Upper lobe of left lung (tissue), 6 donors: ENCODE data around the gene SNTA1. TPM values are rescaled to one million over a fixed set of nuclear protein-coding genes. Genes with fewer than 3 reads are reported as not detected.
A peak's percentile ranks its signal among the peaks of the same experiment; 100 is the strongest.

Experiments
- ATAC-seq, 2 donors: fragments of 200-7000 bp; cut with Tn5 transposase; one replicate each; pipeline ENCODE4 v1.9.1; 2022; ENCODE audit warnings: mild to moderate bottlenecking in 2 of 2, moderate library complexity in 2 of 2; ENCODE audit not compliant: low FRiP score in 2 of 2
- DNase-seq, 2 donors: peaks; one replicate each; pipeline ENCODE4 v3.0.0-alpha.2; 2019 to 2020
- H3K27ac ChIP-seq, 4 donors: fragments of 200-600 bp; sonication (generic); one replicate each; pipeline ENCODE4 v1.5.1; 2016 to 2019
- H3K27me3 ChIP-seq, 4 donors: fragments of 200-600 bp; sonication (generic); one replicate each; pipeline ENCODE4 v1.5.1; 2017 to 2019
- H3K36me3 ChIP-seq, 4 donors: fragments of 200-600 bp; sonication (generic); one replicate each; pipeline ENCODE4 v1.5.1; 2016 to 2019
- H3K4me1 ChIP-seq, 4 donors: fragments of 200-600 bp; sonication (generic); one replicate each; pipeline ENCODE4 v1.5.1; 2018 to 2019
- H3K4me3 ChIP-seq, 4 donors: fragments of 200-600 bp; sonication (generic); one replicate each; pipeline ENCODE4 v1.5.1; 2017 to 2019; ENCODE audit warnings: mild to moderate bottlenecking in 2 of 4, moderate library complexity in 1 of 4
- H3K9me3 ChIP-seq, 4 donors: fragments of 200-600 bp; sonication (generic); one replicate each; pipeline ENCODE4 v1.5.1; 2018 to 2019
- EP300 ChIP-seq, 4 donors: sonication (generic); formaldehyde crosslinking; IDR thresholded peaks; one replicate each; pipeline ENCODE4 v1.5.1; 2017; ENCODE audit warnings: antibody characterized with exemption in 4 of 4, control low read depth in 2 of 4
- POLR2A ChIP-seq, 4 donors: fragments of 450-650 bp; IDR thresholded peaks; one replicate each; pipeline ENCODE4 v1.5.1; 2016 to 2017; ENCODE audit warnings: antibody characterized with exemption in 4 of 4, mild to moderate bottlenecking in 2 of 4
- POLR2AphosphoS5 ChIP-seq, 2 donors: sonication (generic); formaldehyde crosslinking; IDR thresholded peaks; one replicate each; pipeline ENCODE4 v1.5.1; 2017; ENCODE audit warnings: antibody characterized with exemption in 2 of 2
- WGBS, 2 donors: methylation state at CpG; one replicate each; pipeline ENCODE4 v1.1.5; 2017 to 2018; 5-methylcytosine and 5-hydroxymethylcytosine counted together
- total RNA-seq, 6 donors: library from RNA; depleted of rRNA in 4 of 6; stranded (reverse); fragments of >200 nt in 4 of 6; gene quantifications; one replicate each; pipeline versions ENCODE4 v1.1.0 to v1.2.1, GENCODE V29; 2016 to 2021
- TF ChIP-seq, protein P1 (sequence below), 6 experiments: fragments of 450-650 bp in 4 of 6; fragments of 200-600 bp in 2 of 6; sonication (generic) in 2 of 6; IDR thresholded peaks; one replicate each; pipeline ENCODE4 v1.5.1; 2016 to 2019; ENCODE audit warnings: antibody characterized with exemption in 6 of 6
- donor health status: DM: no; HTN: no; CAD: no; lungs with moderate emphysema.
- donor health status: DM: no; HTN: yes; CAD: no; lungs with severe emphysema.

SNTA1 gene
- total RNA-seq, 6 donors from 2014 or later, result 8.2 to 23.4 (median 11.3) TPM

DNA sequence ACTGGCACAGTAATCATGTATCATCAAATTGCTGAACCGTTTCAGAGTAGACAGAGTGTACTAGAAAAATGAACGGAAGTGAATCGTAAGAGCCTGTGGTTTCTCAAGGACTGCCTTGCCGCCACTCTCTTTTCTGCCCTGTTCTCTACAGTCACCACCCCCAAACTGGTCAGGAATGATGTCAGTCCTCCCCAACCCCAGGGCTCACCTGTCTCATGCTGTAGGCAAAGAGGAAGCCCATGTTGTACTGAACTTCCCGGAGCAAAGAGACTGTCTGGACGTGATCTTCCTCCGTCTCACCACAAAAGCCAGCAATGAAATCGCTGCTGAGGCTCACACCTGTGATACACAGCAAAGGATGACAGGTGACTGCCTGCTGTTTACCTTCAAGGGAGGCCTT is 73.3 kb downstream of the SNTA1 start:
- DNase-seq (peak in 1 of 2 donors; percentile 21), ATAC-seq (no peak)
- Histone ChIP-seq H3K9me3 (no peaks in the 10 kb centered on the region), H3K4me1 (no peaks in the 10 kb centered on the region), H3K36me3 (peaks cover 4 to 86% (median 45%) of the 10 kb centered on the region in 4 donors), H3K4me3 (no peak overlapping the region), H3K27ac (peak overlapping the region in 3 of 4 donors; percentile 31 to 62 (median 48)), H3K27me3 (no peaks in the 10 kb centered on the region)
- TF ChIP-seq POLR2A (IDR thresholded peaks at IDR 0.05), result peak in 1 of 4 donors; percentile 20
- TF ChIP-seq, protein P1, sequence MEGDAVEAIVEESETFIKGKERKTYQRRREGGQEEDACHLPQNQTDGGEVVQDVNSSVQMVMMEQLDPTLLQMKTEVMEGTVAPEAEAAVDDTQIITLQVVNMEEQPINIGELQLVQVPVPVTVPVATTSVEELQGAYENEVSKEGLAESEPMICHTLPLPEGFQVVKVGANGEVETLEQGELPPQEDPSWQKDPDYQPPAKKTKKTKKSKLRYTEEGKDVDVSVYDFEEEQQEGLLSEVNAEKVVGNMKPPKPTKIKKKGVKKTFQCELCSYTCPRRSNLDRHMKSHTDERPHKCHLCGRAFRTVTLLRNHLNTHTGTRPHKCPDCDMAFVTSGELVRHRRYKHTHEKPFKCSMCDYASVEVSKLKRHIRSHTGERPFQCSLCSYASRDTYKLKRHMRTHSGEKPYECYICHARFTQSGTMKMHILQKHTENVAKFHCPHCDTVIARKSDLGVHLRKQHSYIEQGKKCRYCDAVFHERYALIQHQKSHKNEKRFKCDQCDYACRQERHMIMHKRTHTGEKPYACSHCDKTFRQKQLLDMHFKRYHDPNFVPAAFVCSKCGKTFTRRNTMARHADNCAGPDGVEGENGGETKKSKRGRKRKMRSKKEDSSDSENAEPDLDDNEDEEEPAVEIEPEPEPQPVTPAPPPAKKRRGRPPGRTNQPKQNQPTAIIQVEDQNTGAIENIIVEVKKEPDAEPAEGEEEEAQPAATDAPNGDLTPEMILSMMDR (IDR thresholded peaks at IDR 0.05), result no peak
- 87 to 92% methylated on average over 8 of the region's 8 CpGs for WGBS, 2 donors

DNA sequence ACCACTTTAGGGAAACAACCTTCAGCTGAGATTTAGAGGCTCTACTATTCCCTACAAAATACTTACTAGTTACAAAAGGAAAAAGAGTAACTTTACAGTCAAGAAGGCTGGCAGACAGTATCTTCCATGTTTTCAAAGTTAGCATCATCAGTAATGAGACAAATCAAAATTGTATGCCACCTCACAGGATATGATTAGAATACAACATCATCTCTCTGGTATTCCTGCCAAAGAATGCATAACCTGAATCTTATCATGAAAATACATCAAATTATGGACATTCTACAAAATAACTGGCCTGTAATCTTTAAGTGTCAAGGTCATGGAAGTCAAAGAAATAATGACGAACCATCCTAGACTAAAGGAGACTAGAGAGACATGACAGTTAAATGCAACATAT is 80.7 kb downstream of the SNTA1 start:
- TF ChIP-seq EP300 (IDR thresholded peaks at IDR 0.05) (no peak), POLR2A (IDR thresholded peaks at IDR 0.05) (no peak), POLR2AphosphoS5 (IDR thresholded peaks at IDR 0.05) (no peak)
- TF ChIP-seq, protein P1 (IDR thresholded peaks at IDR 0.05), result no peak
- no peak for ATAC-seq
- 72 to 83% methylated on average over 1 of the region's 1 CpG for WGBS, 2 donors
- DNase-seq, result no peak
- Histone ChIP-seq H3K4me1 (no peaks in the 10 kb centered on the region), H3K4me3 (no peak overlapping the region), H3K9me3 (no peaks in the 10 kb centered on the region), H3K27me3 (no peaks in the 10 kb centered on the region), H3K36me3 (peaks cover 19 to 98% (median 52%) of the 10 kb centered on the region in 4 donors), H3K27ac (no peak overlapping the region)

DNA sequence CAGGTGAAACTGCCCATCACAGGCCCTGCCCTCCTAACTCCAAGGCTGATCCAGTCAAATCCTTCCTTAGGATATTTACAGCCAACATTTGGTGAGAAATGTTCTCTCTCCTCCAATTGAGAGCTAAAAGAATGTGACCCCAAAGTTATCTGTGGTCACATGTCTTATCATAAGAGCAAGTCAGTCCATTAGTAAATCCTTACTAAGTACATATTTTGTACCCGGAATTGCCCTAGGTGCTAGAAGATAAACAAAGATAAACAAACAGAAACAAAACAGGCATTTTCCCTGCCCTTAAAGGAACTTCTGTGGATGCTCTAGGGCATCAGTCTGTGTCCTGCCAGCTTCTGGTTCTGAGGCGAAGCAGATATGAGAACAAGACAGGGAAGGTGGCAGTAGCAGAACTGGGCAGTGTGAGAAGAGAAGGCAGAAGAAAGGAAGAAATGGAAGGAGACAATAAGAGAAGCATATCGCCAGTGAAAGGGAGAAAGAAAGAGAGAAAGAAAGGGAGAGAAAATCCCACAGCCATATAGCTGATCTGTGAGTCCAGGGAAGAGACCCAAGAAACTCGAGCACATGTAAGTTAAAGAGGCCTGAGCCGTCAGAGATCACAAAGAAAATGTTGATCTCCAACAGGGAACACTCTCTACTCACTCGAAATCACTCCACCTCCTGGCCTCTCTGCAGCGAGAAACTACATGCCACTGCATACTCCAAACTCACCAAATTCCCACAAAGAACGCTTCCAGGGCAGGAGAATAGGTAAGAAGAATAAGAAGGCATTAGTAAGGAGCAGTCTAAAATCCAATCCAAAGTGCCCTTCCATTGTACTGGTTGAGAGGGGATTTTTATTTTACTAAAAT is 83.9 kb downstream of the SNTA1 start:
- Histone ChIP-seq H3K27me3 (no peaks in the 10 kb centered on the region), H3K27ac (peak overlapping the region in 1 of 4 donors; percentile 12), H3K9me3 (no peaks in the 10 kb centered on the region), H3K4me1 (no peaks in the 10 kb centered on the region), H3K4me3 (no peak overlapping the region), H3K36me3 (peaks cover 9 to 84% (median 36%) of the 10 kb centered on the region in 4 donors)
- no peak for TF ChIP-seq EP300 (IDR thresholded peaks at IDR 0.05)
- WGBS, 2 donors, result 73 to 76% methylated on average over 8 of the region's 8 CpGs
- no peak for DNase-seq
- ATAC-seq, result no peak

Other genes with a start within 250 kb of the SNTA1 start
- not detected for gene BPIFA3, start 226.4 kb downstream of the SNTA1 start, total RNA-seq
- 10 to 100 TPM in 2 of 6 donors, 1 to 10 TPM in 2, under 1 TPM in 2; 0.26 to 61.8 (median 2.6) TPM for gene BPIFA1, start 207.8 kb downstream of the SNTA1 start, total RNA-seq
- gene BPIFB1, start 160.5 kb downstream of the SNTA1 start, total RNA-seq, result 100 to 1,000 TPM in 2 of 6 donors, 10 to 100 TPM in 3, 1 to 10 TPM in 1; 4.8 to 323 (median 35.3) TPM
- 10 to 100 TPM; 19.1 to 33.7 (median 25.0) TPM for gene CDK5RAP1, start 42.2 kb downstream of the SNTA1 start, total RNA-seq
- 10 to 100 TPM; 10.0 to 35.6 (median 16.2) TPM for gene CBFA2T2, start 46.3 kb upstream of the SNTA1 start, total RNA-seq
- gene C20orf144, start 218.6 kb upstream of the SNTA1 start, total RNA-seq, result not detected
- 1 to 10 TPM in 5 of 6 donors, not detected in 1; 1.7 to 3.8 (median 2.1) TPM for gene ACTL10, start 223.2 kb upstream of the SNTA1 start, total RNA-seq
- 100 to 1,000 TPM in 2 of 6 donors, 10 to 100 TPM in 4; 43.4 to 309 (median 90.6) TPM for gene NECAB3, start 230.7 kb upstream of the SNTA1 start, total RNA-seq
- gene E2F1, start 242.6 kb upstream of the SNTA1 start, total RNA-seq, result 10 to 100 TPM in 1 of 6 donors, 1 to 10 TPM in 5; 5.5 to 12.9 (median 6.8) TPM